Activated naive CD4-positive, alpha-beta T cell treated with anti-CD3 and anti-CD28 coated beads, Interleukin-2, amount 10 ng/mL, durations not matched to agents 7 days and 5 days (primary cell): ENCODE results near the gene TEDC2.

ENCODE experiments used
- CTCF ChIA-PET: fragments of 350-600 bp; sonication (Branson Sonifier 250); formaldehyde crosslinking; loops from one replicate; lab custom pipeline; 2021; ENCODE audit warnings: antibody characterized with exemption; lab: Charles Lee
- DNase-seq: peaks from one replicate; pipeline ENCODE4 v3.0.0-alpha.2; 2020
- H3K27ac Mint-ChIP-seq: one replicate; pipeline ENCODE4 v1.8.0; 2021; ENCODE audit warnings: mild to moderate bottlenecking, moderate library complexity, mixed read lengths
- H3K27me3 Mint-ChIP-seq: one replicate; pipeline ENCODE4 v1.8.0; 2021; ENCODE audit warnings: mild to moderate bottlenecking, mixed read lengths
- H3K36me3 Mint-ChIP-seq: one replicate; pipeline ENCODE4 v1.8.0; 2021; ENCODE audit warnings: mixed read lengths
- H3K4me1 Mint-ChIP-seq: one replicate; pipeline ENCODE4 v1.8.0; 2021; ENCODE audit warnings: mixed read lengths
- H3K4me3 Mint-ChIP-seq: one replicate; pipeline ENCODE4 v1.8.0; 2021; ENCODE audit warnings: mild to moderate bottlenecking, moderate library complexity, mixed read lengths
- H3K9me3 Mint-ChIP-seq: one replicate; pipeline ENCODE4 v1.8.0; 2021; ENCODE audit warnings: mixed read lengths

Gene TEDC2

DNA sequence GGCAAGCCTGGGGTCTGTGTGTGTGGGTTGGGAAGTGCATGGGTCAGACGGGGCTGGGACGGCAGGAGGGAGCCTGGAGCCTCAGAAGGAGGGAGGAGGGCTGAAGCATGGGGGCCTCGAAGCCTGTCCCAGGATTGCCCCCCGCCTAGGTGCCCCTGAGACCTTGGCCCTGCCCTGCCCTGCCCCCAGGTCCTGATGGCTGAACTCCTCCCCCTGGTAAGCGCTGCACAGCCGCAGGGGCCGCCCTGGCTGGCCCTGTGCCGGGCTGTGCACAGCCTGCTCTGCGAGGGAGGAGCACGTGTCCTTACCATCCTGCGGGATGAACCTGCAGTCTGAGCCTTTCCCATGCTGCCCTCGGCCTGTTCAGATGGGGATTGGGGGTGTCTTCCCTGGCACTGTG lies 4.4 kb downstream of the TEDC2 start:
- H3K27me3 Mint-ChIP-seq: peaks cover 35% of the 10 kb centered on the region
- CTCF ChIA-PET: no interaction called here
- H3K4me3 Mint-ChIP-seq: no peak overlapping the region
- no peak overlapping the region for H3K27ac Mint-ChIP-seq
- peaks cover 2% of the 10 kb centered on the region for H3K36me3 Mint-ChIP-seq
- H3K9me3 Mint-ChIP-seq: no peaks in the 10 kb centered on the region
- peaks cover 12% of the 10 kb centered on the region for H3K4me1 Mint-ChIP-seq
- no peak for DNase-seq

DNA sequence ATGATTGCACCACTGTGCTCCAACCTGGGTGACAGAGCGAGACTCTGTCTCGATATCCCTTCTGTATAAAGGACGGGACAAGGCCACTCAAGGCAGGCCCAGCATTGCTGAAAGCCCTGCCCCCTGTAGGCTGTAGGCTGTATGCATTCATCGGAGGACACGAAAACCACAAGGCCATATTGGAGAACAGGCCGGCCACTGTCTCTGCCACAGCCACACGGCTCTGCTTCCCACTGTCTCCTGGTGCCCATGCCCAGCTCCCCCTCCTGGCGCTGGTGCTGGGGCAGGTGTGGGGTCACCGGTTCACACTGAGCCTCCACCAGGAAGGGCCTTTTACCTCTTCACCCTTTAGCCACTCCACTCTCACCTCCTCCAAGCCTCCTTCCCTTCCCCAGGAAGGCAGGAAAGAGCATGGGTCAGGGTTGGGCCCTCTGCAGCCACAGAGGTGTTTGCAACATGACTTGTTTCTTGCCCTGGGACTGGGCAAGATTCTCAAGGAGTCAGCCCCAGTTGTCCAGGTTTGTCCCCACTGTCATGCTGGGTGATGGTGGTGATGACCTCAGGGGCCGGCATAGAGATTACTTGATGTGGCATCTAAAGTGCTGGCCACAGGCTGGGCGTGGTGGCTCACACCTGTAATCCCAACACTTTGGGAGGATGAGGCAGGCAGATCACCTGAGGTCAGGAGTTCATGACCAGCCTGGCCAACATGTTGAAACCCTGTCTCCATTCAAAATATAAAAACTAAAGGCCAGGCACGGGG lies 5.9 kb downstream of the TEDC2 start:
- CTCF ChIA-PET: interaction anchor here (0.9 kb wide), 1 partner anchor 240 kb away, joined by 6 read pairs; no protein-coding TSS in a partner anchor
- Mint-ChIP-seq H3K36me3 (no peaks in the 10 kb centered on the region), H3K4me3 (no peak overlapping the region), H3K27me3 (peaks cover 50% of the 10 kb centered on the region), H3K4me1 (peaks cover 5% of the 10 kb centered on the region), H3K27ac (no peak overlapping the region), H3K9me3 (no peaks in the 10 kb centered on the region)
- DNase-seq: no peak

DNA sequence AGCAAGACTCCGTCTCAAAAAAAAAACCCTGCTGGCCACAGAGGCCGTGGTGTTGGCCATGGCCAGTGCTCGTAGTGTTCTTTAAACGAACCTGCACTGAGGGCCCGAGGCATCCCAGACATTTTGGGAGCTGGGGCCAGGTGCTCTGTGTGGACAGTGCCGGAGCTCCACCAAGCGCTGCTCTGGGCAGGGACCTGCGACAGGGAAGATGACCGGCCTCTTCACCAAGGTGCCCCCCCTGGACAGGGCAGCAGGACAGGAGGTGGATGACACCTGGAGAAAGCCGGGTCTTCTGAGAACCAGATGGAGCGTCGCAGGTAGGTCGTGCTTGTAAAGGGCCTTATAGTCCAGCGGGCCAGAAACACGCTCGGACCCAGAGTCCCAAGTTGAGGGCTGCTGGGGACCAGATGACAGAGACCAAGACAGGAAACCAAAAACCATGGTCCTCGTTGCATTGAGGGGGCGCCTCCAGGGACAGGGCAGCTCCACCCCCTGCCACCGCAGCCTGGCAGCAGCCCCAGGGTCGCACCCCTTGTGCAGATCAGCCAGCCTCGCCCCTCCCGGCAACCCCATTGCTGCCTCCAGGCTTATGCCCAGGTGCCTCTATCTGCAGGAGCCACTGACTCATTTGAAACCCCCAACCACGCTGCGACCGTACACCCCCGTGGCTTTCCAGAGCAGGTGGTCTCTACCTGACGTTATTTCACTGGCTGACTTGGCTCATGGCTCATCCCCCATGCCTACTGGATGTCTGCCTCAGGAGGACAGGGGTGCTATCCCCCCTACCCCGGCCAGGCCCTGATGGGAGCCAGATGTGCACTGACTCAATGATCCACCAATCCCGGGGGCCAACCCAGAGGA lies 7.0 kb downstream of the TEDC2 start:
- H3K4me3 Mint-ChIP-seq: no peak overlapping the region
- H3K9me3 Mint-ChIP-seq: no peaks in the 10 kb centered on the region
- H3K4me1 Mint-ChIP-seq: peaks cover 5% of the 10 kb centered on the region
- peaks cover 57% of the 10 kb centered on the region for H3K27me3 Mint-ChIP-seq
- CTCF ChIA-PET: no interaction called here
- no peaks in the 10 kb centered on the region for H3K36me3 Mint-ChIP-seq
- DNase-seq: no peak
- no peak overlapping the region for H3K27ac Mint-ChIP-seq

DNA sequence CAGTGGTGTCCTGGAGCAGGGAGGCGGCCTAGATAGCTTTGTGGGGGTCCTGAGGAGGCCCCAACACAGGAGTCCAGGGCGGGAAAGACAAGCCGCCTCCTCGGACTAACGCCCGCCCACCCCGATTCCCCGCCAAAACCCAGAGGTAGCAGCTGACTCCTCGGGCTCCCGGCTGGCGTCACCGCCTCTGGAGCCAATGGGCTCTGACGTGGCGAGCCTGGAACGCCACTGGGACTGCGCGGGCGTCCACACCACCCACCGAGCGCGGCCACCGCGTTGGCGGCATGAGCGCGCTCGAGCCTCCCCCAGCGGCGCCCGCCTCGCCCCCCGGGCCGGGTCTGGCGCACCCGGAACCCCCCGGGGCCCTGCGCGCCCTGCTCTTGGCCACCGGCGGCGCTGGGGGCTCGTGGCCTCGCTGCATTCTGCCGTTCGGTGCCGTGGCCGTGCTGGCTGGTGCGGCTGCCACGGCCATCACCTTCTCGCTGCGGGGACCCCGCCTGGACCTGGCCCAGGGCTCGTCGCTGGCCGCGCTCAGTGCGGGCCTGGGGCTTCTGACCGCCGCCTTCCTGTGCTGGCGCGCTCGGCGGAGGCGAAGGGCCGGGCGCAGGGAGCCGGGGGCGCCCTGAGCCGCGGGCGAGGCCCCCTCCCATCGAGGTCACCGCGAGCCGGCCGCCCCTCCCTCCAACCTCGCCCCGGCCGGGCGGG lies 7.8 kb downstream of the TEDC2 start:
- CTCF ChIA-PET: no interaction called here
- H3K27ac Mint-ChIP-seq: no peak overlapping the region
- no peaks in the 10 kb centered on the region for H3K9me3 Mint-ChIP-seq
- no peak for DNase-seq
- H3K36me3 Mint-ChIP-seq: no peaks in the 10 kb centered on the region
- no peak overlapping the region for H3K4me3 Mint-ChIP-seq
- H3K4me1 Mint-ChIP-seq: peaks cover 5% of the 10 kb centered on the region
- peaks cover 65% of the 10 kb centered on the region for H3K27me3 Mint-ChIP-seq

DNA sequence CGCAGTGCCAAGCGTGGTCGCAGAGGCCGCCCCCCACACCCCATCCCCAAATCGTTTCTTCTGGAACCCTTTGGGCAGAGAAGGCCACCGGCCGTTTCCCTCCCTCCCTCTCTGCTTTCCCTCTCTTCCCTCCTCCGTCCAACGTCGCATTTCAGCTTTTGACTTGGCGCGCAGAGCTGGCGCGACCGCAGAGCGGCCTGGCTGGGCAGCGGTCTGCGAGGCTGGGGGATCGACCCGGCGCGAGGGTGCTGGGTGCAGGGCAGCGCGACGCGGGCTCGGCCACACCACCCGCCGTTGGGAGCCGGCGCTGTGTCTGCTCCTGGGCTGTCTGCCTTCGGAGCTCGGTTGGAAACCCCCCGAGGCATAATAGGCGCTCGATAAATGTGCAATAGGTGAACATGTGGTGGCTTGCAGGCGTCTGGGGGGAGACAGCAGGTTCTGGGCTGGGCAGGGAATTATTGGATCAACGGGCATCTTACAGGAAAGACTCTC lies 8.4 kb downstream of the TEDC2 start:
- peaks cover 9% of the 10 kb centered on the region for H3K4me1 Mint-ChIP-seq
- CTCF ChIA-PET: interaction anchor here (2.0 kb wide), 1 partner anchor 18 kb away, joined by 5 read pairs; no protein-coding TSS in a partner anchor
- DNase-seq: no peak
- H3K9me3 Mint-ChIP-seq: no peaks in the 10 kb centered on the region
- peaks cover 71% of the 10 kb centered on the region for H3K27me3 Mint-ChIP-seq
- no peak overlapping the region for H3K4me3 Mint-ChIP-seq
- H3K36me3 Mint-ChIP-seq: no peaks in the 10 kb centered on the region
- no peak overlapping the region for H3K27ac Mint-ChIP-seq

DNA sequence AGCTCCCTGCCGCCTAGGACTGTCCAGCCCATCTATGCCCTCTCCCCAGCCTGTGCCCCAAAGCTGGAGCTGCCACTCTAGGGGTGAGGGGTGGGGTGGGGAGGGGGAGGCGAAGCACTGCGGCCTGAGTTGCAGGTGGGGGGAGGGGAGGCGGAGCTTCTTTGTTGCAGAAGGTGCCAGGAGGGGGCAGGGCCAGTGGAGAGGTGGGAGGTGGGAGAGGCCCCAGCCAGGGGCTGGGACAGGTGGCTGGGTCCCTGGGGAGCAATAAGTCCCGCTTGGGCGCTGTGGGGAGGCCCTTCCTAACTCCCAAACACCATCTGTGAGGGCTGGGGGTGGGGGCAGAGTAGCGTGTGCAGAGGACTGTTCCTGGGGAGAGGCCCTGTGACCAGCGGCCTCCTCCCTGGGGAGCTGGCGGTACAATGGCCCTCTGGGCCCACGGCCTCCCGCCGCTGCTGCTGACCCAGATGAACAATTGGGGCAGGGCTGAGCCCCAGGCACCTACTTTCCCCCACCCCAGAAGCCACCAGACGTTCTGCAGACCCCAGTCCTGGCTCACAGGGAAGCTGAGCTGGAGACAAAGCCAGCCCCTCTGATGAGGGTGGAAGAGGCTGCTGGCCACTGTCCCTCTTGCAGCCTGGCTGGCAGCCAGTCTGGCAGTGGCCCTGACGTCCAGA lies 9.0 kb downstream of the TEDC2 start:
- no peaks in the 10 kb centered on the region for H3K36me3 Mint-ChIP-seq
- DNase-seq: no peak
- H3K9me3 Mint-ChIP-seq: no peaks in the 10 kb centered on the region
- CTCF ChIA-PET: interaction anchor here (2.0 kb wide), 1 partner anchor 17 kb away, joined by 5 read pairs; no protein-coding TSS in a partner anchor
- no peak overlapping the region for H3K4me3 Mint-ChIP-seq
- peaks cover 75% of the 10 kb centered on the region for H3K27me3 Mint-ChIP-seq
- no peak overlapping the region for H3K27ac Mint-ChIP-seq
- peaks cover 11% of the 10 kb centered on the region for H3K4me1 Mint-ChIP-seq

DNA sequence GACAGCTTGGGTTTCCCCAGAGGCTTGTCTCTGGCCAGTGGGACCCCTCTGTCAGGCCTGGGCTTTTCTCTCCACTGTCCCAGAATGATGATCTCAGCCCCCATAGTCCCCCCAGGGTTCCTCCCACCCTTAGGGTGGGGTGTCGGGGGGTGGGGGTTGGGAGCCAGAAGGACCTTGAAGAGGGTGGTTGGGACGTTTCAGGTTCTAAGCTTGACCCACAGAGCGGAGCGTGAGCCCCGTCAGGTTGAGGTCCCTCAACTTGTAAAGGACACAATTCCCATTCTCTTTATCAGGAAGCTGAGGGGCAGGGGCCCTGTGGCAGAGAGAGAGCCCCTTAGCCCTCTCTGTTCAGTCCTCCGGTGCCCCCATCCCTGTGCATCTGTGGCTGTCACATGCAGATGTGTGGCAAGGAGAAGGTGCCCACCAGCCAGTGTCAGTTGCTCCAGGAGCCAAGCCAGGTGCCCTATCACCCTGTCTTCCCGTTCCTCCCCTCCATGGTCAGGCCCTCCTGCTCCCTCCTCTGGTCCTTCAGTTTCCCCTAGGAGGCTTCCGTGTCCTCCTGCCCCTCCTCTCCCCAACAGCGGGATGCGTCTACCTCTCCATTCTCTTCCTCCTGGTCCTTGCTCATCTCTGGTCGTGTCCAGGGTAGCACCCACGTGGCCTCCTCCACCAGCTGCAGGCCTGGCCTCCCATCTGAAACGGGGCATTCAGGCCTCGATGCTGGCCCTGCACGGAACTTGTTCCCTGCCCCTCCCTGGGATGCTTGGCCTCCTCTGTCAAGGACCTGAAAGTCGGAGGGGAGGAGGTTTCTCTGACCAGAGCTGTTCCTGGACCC lies 9.7 kb downstream of the TEDC2 start:
- Mint-ChIP-seq H3K9me3 (no peaks in the 10 kb centered on the region), H3K27ac (no peak overlapping the region), H3K36me3 (no peaks in the 10 kb centered on the region), H3K4me1 (peaks cover 11% of the 10 kb centered on the region), H3K27me3 (peaks cover 79% of the 10 kb centered on the region), H3K4me3 (no peak overlapping the region)
- no peak for DNase-seq
- CTCF ChIA-PET: interaction anchor here (2.0 kb wide), 1 partner anchor 17 kb away, joined by 5 read pairs; no protein-coding TSS in a partner anchor

DNA sequence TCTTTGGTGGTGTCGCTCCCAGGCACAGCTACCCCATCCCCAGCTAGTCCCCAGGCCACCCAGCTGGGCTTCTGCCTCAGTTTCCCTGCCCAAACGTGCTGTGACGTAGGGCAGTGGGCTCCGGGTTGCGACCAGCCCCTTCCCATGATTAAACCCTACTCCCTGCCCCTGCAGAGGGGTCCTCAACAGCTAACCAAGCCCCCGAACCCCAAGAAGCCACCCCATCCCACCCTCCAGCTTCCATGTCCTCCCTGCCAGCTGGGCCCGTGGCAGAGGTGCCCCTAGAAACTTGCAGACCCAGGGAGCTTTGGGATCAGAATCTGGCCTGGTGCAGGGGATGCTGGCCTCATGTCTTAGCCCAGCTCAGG lies 10.3 kb downstream of the TEDC2 start:
- Mint-ChIP-seq H3K9me3 (no peaks in the 10 kb centered on the region), H3K4me3 (no peak overlapping the region), H3K4me1 (peaks cover 11% of the 10 kb centered on the region), H3K27me3 (peaks cover 79% of the 10 kb centered on the region), H3K36me3 (no peaks in the 10 kb centered on the region), H3K27ac (no peak overlapping the region)
- CTCF ChIA-PET: interaction anchor here (2.0 kb wide), 1 partner anchor 16 kb away, joined by 5 read pairs; no protein-coding TSS in a partner anchor
- DNase-seq: no peak

DNA sequence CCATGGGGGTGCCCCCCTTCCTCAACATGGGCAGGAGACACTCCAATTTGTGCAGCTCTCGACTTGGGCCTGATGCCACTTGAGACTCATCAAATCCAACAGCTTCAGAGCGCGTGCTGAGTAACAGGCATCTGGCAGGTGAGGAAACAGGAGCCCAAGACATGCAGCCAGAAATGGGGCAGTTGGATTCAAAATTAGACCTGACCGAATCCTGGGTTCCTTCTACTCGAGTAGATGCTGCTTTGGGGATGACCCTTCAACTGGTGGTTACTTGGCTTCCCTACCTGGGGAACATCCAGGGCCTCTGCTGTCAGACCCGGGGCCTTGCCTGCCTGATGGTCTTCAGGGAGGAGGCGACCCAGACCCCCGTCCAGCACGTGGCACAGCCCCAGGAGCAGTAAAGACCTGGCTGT lies 10.7 kb downstream of the TEDC2 start:
- Mint-ChIP-seq H3K4me3 (no peak overlapping the region), H3K36me3 (no peaks in the 10 kb centered on the region), H3K27ac (no peak overlapping the region), H3K4me1 (peaks cover 11% of the 10 kb centered on the region), H3K9me3 (no peaks in the 10 kb centered on the region), H3K27me3 (peaks cover 79% of the 10 kb centered on the region)
- no peak for DNase-seq
- CTCF ChIA-PET: no interaction called here

DNA sequence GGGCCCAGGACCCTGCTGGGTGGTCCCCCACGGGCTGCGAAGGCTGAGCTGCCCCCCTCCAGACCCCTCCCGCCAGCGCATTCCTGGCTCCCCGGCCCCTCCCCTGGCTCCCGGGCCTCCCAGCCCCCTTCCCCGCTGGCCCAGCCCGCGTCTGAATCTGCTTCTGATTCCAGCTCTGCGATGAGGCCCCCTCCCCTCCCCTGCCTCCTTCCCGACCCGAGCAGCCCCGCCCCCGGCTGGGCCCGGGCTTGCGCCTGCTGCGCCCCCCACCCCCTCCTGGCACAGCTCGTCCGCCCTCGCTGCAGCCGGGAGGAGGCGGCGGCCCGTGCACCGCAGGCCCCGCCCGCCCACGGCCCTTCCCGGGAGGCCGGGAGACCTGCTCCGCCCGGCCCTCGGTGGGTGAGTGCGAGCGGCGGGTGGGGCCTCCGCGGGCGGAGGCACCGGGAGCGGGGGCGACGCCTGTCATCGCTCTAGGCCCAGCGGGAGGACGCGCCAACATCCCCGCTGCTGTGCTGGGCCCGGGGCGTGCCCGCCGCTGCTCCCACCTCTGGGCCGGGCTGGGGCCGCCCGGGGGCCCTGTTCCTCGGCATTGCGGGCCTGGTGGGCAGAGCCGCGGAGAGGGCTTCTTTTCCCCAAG lies 11.2 kb downstream of the TEDC2 start, which contains the start of gene NTN3:
Gene NTN3, plus strand, starts transcription at position 282 of the 637 bp plus-strand sequence. CDS start 405 bp downstream, outside the sequence.
- no peaks in the 10 kb centered on the region for H3K36me3 Mint-ChIP-seq
- no peak within 1 kb of the TSS for H3K4me3 Mint-ChIP-seq
- H3K9me3 Mint-ChIP-seq: no peaks in the 10 kb centered on the region
- peaks cover 81% of the 10 kb centered on the region for H3K27me3 Mint-ChIP-seq
- H3K27ac Mint-ChIP-seq: no peak within 1 kb of the TSS
- CTCF ChIA-PET: interaction anchor here (1.1 kb wide), 1 partner anchor 16 kb away, joined by 3 read pairs; no protein-coding TSS in a partner anchor
- H3K4me1 Mint-ChIP-seq: peaks cover 15% of the 10 kb centered on the region
- no peak for DNase-seq

DNA sequence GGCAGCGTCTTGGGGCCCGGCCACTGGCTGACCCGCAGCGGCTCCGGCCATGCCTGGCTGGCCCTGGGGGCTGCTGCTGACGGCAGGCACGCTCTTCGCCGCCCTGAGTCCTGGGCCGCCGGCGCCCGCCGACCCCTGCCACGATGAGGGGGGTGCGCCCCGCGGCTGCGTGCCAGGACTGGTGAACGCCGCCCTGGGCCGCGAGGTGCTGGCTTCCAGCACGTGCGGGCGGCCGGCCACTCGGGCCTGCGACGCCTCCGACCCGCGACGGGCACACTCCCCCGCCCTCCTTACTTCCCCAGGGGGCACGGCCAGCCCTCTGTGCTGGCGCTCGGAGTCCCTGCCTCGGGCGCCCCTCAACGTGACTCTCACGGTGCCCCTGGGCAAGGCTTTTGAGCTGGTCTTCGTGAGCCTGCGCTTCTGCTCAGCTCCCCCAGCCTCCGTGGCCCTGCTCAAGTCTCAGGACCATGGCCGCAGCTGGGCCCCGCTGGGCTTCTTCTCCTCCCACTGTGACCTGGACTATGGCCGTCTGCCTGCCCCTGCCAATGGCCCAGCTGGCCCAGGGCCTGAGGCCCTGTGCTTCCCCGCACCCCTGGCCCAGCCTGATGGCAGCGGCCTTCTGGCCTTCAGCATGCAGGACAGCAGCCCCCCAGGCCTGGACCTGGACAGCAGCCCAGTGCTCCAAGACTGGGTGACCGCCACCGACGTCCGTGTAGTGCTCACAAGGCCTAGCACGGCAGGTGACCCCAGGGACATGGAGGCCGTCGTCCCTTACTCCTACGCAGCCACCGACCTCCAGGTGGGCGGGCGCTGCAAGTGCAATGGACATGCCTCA lies 12.0 kb downstream of the TEDC2 start:
- CTCF ChIA-PET: interaction anchor here (1.1 to 1.3 kb wide), 2 partner anchors 15 to 29 kb away, joined by 3 read pairs; no protein-coding TSS in a partner anchor
- Mint-ChIP-seq H3K27ac (no peak overlapping the region), H3K4me3 (no peak overlapping the region), H3K4me1 (peaks cover 19% of the 10 kb centered on the region), H3K27me3 (peaks cover 81% of the 10 kb centered on the region), H3K36me3 (no peaks in the 10 kb centered on the region), H3K9me3 (no peaks in the 10 kb centered on the region)
- no peak for DNase-seq

DNA sequence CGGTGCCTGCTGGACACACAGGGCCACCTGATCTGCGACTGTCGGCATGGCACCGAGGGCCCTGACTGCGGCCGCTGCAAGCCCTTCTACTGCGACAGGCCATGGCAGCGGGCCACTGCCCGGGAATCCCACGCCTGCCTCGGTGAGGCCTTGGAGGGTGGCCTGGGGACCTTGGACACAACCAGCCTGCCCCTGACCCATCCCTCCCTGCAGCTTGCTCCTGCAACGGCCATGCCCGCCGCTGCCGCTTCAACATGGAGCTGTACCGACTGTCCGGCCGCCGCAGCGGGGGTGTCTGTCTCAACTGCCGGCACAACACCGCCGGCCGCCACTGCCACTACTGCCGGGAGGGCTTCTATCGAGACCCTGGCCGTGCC lies 12.6 kb downstream of the TEDC2 start:
- Mint-ChIP-seq H3K4me1 (peaks cover 17% of the 10 kb centered on the region), H3K9me3 (no peaks in the 10 kb centered on the region), H3K27ac (no peak overlapping the region), H3K36me3 (no peaks in the 10 kb centered on the region), H3K27me3 (peaks cover 77% of the 10 kb centered on the region), H3K4me3 (no peak overlapping the region)
- DNase-seq: no peak
- CTCF ChIA-PET: interaction anchor here (0.9 to 1.3 kb wide), 2 partner anchors 11 to 29 kb away, joined by 3 read pairs; no protein-coding TSS in a partner anchor
